Hematopoietic multipotent progenitor cell treated with erythropoietin and hydrocortisone succinate and interleukin-3 and kit ligand, for 15 days (in vitro differentiated cells): Measurements from ENCODE around the gene PALMD.

ENCODE experiments used
- DNase-seq: peaks from one replicate; pipeline ENCODE4 v3.0.0-alpha.2; 2015; ENCODE audit warnings: low spot score

PALMD gene

GRCh38 chr1:99660496-99660895 lies 14.6 kb downstream of the PALMD start:
- DNase-seq = no peak

GRCh38 chr1:99661780-99662179 lies 15.9 kb downstream of the PALMD start:
- no peak for DNase-seq

GRCh38 chr1:99662539-99663080 lies 16.7 kb downstream of the PALMD start:
- DNase-seq = no peak

- DNase-seq = no peak
Observed at GRCh38 chr1:99663501-99663900, 17.6 kb downstream of the PALMD start.

- no peak for DNase-seq
Observed at GRCh38 chr1:99665212-99665611, 19.3 kb downstream of the PALMD start.

GRCh38 chr1:99669376-99669775 lies 23.5 kb downstream of the PALMD start:
- no peak for DNase-seq

GRCh38 chr1:99669821-99670220 lies 23.9 kb downstream of the PALMD start:
- DNase-seq = no peak

- no peak for DNase-seq
Observed at GRCh38 chr1:99670583-99670982, 24.7 kb downstream of the PALMD start.

- no peak for DNase-seq
Observed at GRCh38 chr1:99672038-99672437, 26.1 kb downstream of the PALMD start.

GRCh38 chr1:99672530-99673213 lies 26.8 kb downstream of the PALMD start:
- no peak for DNase-seq

GRCh38 chr1:99673315-99673714 lies 27.4 kb downstream of the PALMD start:
- no peak for DNase-seq

GRCh38 chr1:99674115-99675064 lies 28.5 kb downstream of the PALMD start:
- DNase-seq = no peak

GRCh38 chr1:99675292-99675691 lies 29.4 kb downstream of the PALMD start:
- no peak for DNase-seq

GRCh38 chr1:99675994-99676393 lies 30.1 kb downstream of the PALMD start:
- no peak for DNase-seq

GRCh38 chr1:99676876-99677275 lies 31.0 kb downstream of the PALMD start:
- DNase-seq = no peak

GRCh38 chr1:99677416-99677815 lies 31.5 kb downstream of the PALMD start:
- DNase-seq = no peak

- no peak for DNase-seq
Observed at GRCh38 chr1:99680270-99680669, 34.4 kb downstream of the PALMD start.

- DNase-seq = no peak
Observed at GRCh38 chr1:99681583-99681982, 35.7 kb downstream of the PALMD start.

GRCh38 chr1:99682291-99682751 lies 36.4 kb downstream of the PALMD start:
- DNase-seq = no peak

- DNase-seq = peak; percentile 27
Observed at GRCh38 chr1:99685516-99686180, 39.7 kb downstream of the PALMD start.

- no peak for DNase-seq
Observed at GRCh38 chr1:99691175-99691574, 45.3 kb downstream of the PALMD start.

- no peak for DNase-seq
Observed at GRCh38 chr1:99696616-99697015, 50.7 kb downstream of the PALMD start.
